Left hindlimb (tissue), 1 donor: ENCODE results near the gene BLTP3A.
"Not testable (repeated sequence)": the region's sequence is repeated elsewhere in the genome, so short reads cannot be mapped to it uniquely, and the experiment has no call there.

Experiments
- DNase-seq: peaks from one replicate; pipeline ENCODE4 v3.0.0-alpha.2; 2018

BLTP3A gene, protein sequence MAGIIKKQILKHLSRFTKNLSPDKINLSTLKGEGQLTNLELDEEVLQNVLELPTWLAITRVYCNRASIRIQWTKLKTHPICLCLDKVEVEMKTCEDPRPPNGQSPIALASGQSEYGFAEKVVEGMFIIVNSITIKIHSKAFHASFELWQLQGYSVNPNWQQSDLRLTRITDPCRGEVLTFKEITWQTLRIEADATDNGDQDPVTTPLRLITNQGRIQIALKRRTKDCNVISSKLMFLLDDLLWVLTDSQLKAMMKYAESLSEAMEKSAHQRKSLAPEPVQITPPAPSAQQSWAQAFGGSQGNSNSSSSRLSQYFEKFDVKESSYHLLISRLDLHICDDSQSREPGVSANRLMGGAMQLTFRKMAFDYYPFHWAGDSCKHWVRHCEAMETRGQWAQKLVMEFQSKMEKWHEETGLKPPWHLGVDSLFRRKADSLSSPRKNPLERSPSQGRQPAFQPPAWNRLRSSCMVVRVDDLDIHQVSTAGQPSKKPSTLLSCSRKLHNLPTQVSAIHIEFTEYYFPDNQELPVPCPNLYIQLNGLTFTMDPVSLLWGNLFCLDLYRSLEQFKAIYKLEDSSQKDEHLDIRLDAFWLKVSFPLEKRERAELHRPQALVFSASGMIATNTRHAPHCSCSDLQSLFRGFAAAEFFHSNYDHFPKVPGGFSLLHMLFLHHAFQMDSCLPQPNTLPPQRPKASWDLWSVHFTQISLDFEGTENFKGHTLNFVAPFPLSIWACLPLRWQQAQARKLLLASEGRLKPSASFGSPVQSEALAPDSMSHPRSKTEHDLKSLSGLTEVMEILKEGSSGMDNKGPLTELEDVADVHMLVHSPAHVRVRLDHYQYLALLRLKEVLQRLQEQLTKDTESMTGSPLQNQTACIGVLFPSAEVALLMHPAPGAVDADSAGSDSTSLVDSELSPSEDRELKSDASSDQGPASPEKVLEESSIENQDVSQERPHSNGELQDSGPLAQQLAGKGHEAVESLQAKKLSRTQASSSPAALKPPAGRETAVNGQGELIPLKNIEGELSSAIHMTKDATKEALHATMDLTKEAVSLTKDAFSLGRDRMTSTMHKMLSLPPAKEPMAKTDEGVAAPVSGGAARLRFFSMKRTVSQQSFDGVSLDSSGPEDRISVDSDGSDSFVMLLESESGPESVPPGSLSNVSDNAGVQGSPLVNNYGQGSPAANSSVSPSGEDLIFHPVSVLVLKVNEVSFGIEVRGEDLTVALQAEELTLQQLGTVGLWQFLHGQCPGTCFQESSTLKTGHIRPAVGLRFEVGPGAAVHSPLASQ (N-terminal part only)

GRCh38 chr6:34791701-34792604, at the start of gene BLTP3A:
Gene BLTP3A (plus strand): TSS chr6:34792083. CDS start chr6:34792251, 168 bp downstream.
- DNase-seq: peak; percentile 81

- DNase-seq: no peak
Measured at GRCh38 chr6:34742094-34742493, 49.8 kb upstream of the BLTP3A start.

DNA sequence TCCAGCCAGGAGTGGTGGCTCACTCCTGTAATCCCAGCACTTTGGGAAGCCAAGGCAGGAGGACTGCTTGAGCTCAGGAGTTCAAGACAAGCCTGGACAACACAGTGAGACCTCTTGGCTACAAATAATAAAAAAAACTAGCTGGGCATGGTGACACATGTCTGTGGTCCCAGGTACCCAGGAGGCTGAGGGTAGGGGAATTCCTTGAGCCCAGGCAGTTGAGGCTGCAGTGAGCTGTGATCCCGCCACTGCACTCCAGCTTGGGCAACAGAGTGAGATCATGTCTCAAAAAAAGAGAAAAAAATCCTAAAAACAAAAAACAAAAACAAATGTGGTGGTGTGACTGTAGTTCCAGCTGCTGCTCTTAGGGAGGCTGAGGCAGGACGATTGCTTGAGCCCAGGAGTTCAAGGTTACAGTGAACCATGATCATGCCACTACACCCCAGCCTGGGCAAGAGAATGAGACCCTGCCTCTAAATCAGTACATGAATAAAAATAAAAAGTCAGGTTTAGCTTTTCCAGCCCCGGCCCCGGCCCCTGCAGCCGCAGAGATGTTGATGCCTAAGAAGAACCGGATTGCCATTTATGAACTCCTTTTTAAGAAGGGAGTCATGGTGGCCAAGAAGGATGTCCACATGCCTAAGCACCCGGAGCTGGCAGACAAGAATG, 48.1 kb upstream of the BLTP3A start:
- DNase-seq: no peak

GRCh38 chr6:34744294-34744647, 47.6 kb upstream of the BLTP3A start:
- DNase-seq: not testable (repeated sequence)

GRCh38 chr6:34745277-34746103, 46.4 kb upstream of the BLTP3A start:
- DNase-seq: no peak

- DNase-seq: no peak
Measured at GRCh38 chr6:34746104-34746846, 45.6 kb upstream of the BLTP3A start.

GRCh38 chr6:34748757-34749156, 43.1 kb upstream of the BLTP3A start:
- no peak for DNase-seq

DNA sequence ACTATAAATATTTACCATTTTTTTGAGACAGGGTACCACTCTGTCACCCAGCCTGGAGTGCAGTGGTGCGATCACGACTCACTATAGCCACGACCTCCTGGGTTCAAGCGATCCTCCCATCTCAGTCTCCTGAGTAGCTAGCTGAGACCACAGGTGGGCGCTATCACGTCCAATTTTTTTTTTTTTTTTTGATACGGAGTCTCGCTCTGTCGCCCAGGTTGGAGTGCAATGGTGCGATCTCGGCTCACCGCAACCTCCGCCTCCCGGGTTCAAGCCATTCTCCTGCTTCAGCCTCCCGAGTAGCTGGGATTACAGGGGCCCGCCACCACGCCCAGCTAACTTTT, 35.4 kb upstream of the BLTP3A start:
- DNase-seq: not testable (repeated sequence)

GRCh38 chr6:34757687-34758274, 34.1 kb upstream of the BLTP3A start:
- no peak for DNase-seq

GRCh38 chr6:34760108-34760507, 31.8 kb upstream of the BLTP3A start:
- no peak for DNase-seq

GRCh38 chr6:34761681-34762080, 30.2 kb upstream of the BLTP3A start:
- DNase-seq: not testable (repeated sequence)

GRCh38 chr6:34768148-34768547, 23.7 kb upstream of the BLTP3A start:
- no peak for DNase-seq

DNA sequence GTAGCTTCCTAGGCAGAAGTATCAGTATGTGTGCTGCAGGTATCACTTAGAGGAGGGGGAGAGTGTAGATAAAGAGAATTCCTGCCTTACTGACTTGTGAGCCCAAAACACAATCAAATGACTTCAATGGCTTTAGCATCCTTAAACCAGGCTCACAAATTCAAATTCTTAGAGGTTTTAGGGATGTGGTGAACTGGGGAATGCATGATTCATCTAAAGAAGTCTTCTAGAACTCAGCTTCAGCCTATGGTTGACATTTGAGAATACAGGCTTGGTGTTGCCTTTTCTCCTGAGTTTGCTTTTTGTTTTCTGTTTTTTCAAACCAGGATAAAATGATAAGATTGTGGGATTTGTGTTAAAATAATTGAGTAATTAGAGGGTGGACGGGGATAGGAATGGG, 20.2 kb upstream of the BLTP3A start:
- no peak for DNase-seq

DNA sequence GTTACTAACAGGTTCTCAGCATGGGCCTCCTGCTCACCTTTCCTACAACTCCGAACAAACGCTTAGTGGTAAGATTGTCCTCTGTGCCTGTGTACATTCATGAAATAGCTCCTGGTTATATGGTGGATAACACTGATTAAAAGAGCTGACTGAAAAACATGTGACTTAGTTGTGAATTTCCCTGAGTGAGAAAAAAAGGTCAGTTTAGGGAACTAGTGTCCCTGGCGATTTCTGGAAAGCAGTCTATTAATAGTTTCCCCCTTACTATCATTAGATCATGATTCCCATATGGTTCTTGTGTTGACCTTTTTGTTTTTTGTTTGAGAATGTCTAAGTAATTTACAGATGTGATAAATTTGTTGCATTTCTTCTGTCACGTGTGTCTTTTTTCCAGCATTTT, 18.9 kb upstream of the BLTP3A start:
- no peak for DNase-seq

- DNase-seq: no peak
Measured at GRCh38 chr6:34773916-34774315, 18.0 kb upstream of the BLTP3A start.

DNA sequence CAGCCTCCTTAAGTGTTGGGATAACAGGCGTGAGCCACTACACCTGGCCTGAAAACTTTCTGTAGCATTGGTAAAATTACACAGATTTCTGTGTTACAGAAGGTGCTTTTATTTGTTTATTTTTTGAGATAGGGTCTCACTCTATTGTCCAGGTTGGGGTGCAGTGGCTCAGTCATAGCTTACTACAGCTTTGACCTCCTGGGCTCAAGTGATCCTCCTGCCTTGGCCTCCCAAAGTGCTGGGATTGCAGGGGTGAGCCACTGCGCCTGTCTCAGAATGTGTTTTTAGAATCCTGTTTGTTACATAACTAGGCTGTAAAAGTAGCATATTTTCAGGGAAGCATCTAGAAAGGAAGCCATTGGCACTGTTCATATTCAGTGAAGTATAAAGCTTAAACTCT, 16.9 kb upstream of the BLTP3A start:
- no peak for DNase-seq

GRCh38 chr6:34785375-34785774, 6.5 kb upstream of the BLTP3A start:
- DNase-seq: not testable (repeated sequence)

- not testable (repeated sequence) for DNase-seq
Measured at GRCh38 chr6:34787152-34787551, 4.7 kb upstream of the BLTP3A start.

GRCh38 chr6:34788111-34788510, 3.8 kb upstream of the BLTP3A start:
- no peak for DNase-seq
